Measurements from ENCODE around the gene ZCCHC14. TPM values are rescaled to one million over a fixed set of nuclear protein-coding genes. Genes with fewer than 3 reads are reported as not detected.

ZCCHC14 gene
- total RNA-seq, 2 experiments from 2014 or later = 16.4 to 18.3 TPM

DNA sequence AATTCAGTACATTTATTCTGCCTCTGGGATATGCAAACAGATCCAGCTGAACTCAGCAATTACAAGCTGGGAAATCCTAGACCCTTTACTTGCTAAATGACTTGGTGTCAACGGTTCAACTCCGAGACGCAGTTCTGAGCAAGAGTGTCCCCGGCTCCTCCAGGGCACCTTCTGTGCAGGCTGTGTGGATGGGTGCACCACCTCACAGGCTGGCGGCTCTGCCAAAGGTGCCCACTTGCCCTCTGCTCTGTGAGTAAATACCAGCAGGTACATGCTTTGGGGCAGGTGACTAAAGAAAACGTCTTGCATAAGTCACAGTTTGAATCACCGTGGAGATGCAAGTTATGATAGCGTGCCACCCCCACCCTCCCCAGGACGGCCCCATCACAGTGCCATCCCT lies 77.4 kb downstream of the ZCCHC14 start:
- Mint-ChIP-seq H3K36me3 (ENCODE audit: low read depth) (peaks cover 63% of the 10 kb centered on the region), H3K27me3 (no peaks in the 10 kb centered on the region), H3K4me3 (no peak overlapping the region), H3K27ac (no peak overlapping the region), H3K9me3 (no peaks in the 10 kb centered on the region), H3K4me1 (ENCODE audit: low read depth) (no peaks in the 10 kb centered on the region)
- no peak overlapping the region for H3K27ac ChIP-seq (ENCODE audit: low read depth in 1 of 2, low read length in 2 of 2)
- peaks cover 64% of the 10 kb centered on the region for H3K36me3 ChIP-seq (ENCODE audit: insufficient read depth, low read length)
- no peaks in the 10 kb centered on the region for H3K4me1 ChIP-seq (ENCODE audit: insufficient read depth, low read length)
- POLR2A ChIA-PET = no interaction called here
- TF ChIP-seq, protein P1, sequence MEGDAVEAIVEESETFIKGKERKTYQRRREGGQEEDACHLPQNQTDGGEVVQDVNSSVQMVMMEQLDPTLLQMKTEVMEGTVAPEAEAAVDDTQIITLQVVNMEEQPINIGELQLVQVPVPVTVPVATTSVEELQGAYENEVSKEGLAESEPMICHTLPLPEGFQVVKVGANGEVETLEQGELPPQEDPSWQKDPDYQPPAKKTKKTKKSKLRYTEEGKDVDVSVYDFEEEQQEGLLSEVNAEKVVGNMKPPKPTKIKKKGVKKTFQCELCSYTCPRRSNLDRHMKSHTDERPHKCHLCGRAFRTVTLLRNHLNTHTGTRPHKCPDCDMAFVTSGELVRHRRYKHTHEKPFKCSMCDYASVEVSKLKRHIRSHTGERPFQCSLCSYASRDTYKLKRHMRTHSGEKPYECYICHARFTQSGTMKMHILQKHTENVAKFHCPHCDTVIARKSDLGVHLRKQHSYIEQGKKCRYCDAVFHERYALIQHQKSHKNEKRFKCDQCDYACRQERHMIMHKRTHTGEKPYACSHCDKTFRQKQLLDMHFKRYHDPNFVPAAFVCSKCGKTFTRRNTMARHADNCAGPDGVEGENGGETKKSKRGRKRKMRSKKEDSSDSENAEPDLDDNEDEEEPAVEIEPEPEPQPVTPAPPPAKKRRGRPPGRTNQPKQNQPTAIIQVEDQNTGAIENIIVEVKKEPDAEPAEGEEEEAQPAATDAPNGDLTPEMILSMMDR (IDR thresholded peaks at IDR 0.05) = no peak
- H3K27me3 ChIP-seq (ENCODE audit: control insufficient read depth in 1 of 2, insufficient read depth in 2 of 2, low read length in 2 of 2) = no peaks in the 10 kb centered on the region
- DNase-seq (no peak), ATAC-seq (ENCODE audit: poor library complexity) (no peak)
- CTCF ChIA-PET = no interaction called here
- no peaks in the 10 kb centered on the region for H3K9me3 ChIP-seq (ENCODE audit: control insufficient read depth in 1 of 2, insufficient read depth in 1 of 2, low read length in 2 of 2)
- H3K4me3 ChIP-seq (ENCODE audit: low read length) = no peak overlapping the region
- intact Hi-C loops (cut with DNase I, micrococcal nuclease) = loop anchor here in 1 of 2 experiments (10.0 kb wide), 1 partner anchor 129 kb away; no protein-coding TSS in a partner anchor

DNA sequence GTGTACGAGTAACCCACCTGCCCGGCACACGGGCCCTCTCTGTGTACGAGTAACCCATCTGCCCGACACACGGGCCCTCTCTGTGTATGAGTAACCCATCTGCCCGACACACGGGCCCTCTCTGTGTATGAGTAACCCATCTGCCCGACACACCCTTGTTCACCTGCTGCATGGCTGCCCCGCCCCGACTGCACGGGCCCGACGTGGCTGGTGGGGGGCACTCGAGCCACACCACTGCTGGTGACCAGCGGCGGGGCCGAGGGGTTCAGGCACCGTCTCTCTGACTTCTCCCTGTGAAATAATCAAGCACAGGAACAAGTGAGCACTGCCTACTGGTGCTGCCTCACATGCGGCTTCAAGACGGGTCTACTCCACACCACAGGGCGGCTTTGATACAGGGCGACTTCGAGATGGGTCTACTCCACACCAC lies 78.6 kb downstream of the ZCCHC14 start:
- Mint-ChIP-seq H3K4me3 (no peak overlapping the region), H3K9me3 (no peaks in the 10 kb centered on the region), H3K27me3 (no peaks in the 10 kb centered on the region), H3K4me1 (ENCODE audit: low read depth) (no peaks in the 10 kb centered on the region), H3K36me3 (ENCODE audit: low read depth) (peaks cover 61% of the 10 kb centered on the region), H3K27ac (no peak overlapping the region)
- H3K36me3 ChIP-seq (ENCODE audit: insufficient read depth, low read length) = peaks cover 68% of the 10 kb centered on the region
- H3K27me3 ChIP-seq (ENCODE audit: control insufficient read depth in 1 of 2, insufficient read depth in 2 of 2, low read length in 2 of 2) = no peaks in the 10 kb centered on the region
- H3K9me3 ChIP-seq (ENCODE audit: control insufficient read depth in 1 of 2, insufficient read depth in 1 of 2, low read length in 2 of 2) = no peaks in the 10 kb centered on the region
- DNase-seq (no peak), ATAC-seq (ENCODE audit: poor library complexity) (no peak)
- POLR2A ChIA-PET = no interaction called here
- no peak overlapping the region for H3K4me3 ChIP-seq (ENCODE audit: low read length)
- no peaks in the 10 kb centered on the region for H3K4me1 ChIP-seq (ENCODE audit: insufficient read depth, low read length)
- TF ChIP-seq, protein P1 (IDR thresholded peaks at IDR 0.05) = no peak
- intact Hi-C loops (cut with DNase I, micrococcal nuclease) = loop anchor here in 1 of 2 experiments (10.0 kb wide), 1 partner anchor 131 kb away; no protein-coding TSS in a partner anchor
- CTCF ChIA-PET = no interaction called here
- H3K27ac ChIP-seq (ENCODE audit: low read depth in 1 of 2, low read length in 2 of 2) = no peak overlapping the region

DNA sequence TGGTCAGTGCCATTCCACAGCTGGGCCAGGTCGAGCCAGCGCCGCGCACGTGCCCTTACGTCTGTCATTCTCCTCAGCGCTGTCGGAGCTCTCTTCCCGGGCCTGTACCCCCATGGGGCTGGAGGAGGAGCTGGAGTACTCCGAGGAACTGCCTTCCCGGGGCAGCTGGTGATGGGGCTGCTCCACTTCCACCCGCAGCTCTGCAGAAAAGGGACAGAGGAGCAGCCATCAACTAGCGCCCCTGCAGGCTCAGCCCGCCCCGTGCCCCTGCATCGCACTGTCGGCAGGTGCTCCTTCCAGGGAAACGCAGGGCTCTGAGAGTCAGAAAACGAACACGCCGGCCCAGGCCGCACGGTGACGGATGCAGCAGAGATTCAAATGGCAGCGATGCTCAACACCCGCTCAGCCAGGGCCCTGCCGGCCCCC lies 79.8 kb downstream of the ZCCHC14 start:
- POLR2A ChIA-PET = no interaction called here
- Histone ChIP-seq H3K4me3 (ENCODE audit: low read length) (no peak overlapping the region), H3K9me3 (ENCODE audit: control insufficient read depth in 1 of 2, insufficient read depth in 1 of 2, low read length in 2 of 2) (no peaks in the 10 kb centered on the region), H3K4me1 (ENCODE audit: insufficient read depth, low read length) (no peaks in the 10 kb centered on the region), H3K36me3 (ENCODE audit: insufficient read depth, low read length) (peaks cover 70% of the 10 kb centered on the region), H3K27me3 (ENCODE audit: control insufficient read depth in 1 of 2, insufficient read depth in 2 of 2, low read length in 2 of 2) (no peaks in the 10 kb centered on the region), H3K27ac (ENCODE audit: low read depth in 1 of 2, low read length in 2 of 2) (no peak overlapping the region)
- intact Hi-C loops (cut with DNase I, micrococcal nuclease) = loop anchor here in 1 of 2 experiments (10.0 kb wide), 1 partner anchor 132 kb away; no protein-coding TSS in a partner anchor
- Mint-ChIP-seq H3K27me3 (no peaks in the 10 kb centered on the region), H3K36me3 (ENCODE audit: low read depth) (peaks cover 58% of the 10 kb centered on the region), H3K4me1 (ENCODE audit: low read depth) (no peaks in the 10 kb centered on the region), H3K4me3 (no peak overlapping the region), H3K9me3 (no peaks in the 10 kb centered on the region), H3K27ac (no peak overlapping the region)
- ATAC-seq (ENCODE audit: poor library complexity) (no peak), DNase-seq (no peak)
- TF ChIP-seq, protein P1 (IDR thresholded peaks at IDR 0.05) = no peak
- CTCF ChIA-PET = no interaction called here

All from CD4-positive, alpha-beta T cell (primary cell).